Transverse colon (tissue), 3 donors: ENCODE data around the gene SLC37A1.

Experiments
- EP300 ChIP-seq: sonication (generic); formaldehyde crosslinking; IDR thresholded peaks from one replicate; pipeline ENCODE4 v1.6.1; 2017; ENCODE audit warnings: antibody characterized with exemption, low read depth
- POLR2A ChIP-seq: fragments of 450-650 bp; IDR thresholded peaks from one replicate; pipeline ENCODE4 v1.6.1; 2016; ENCODE audit warnings: antibody characterized with exemption, mild to moderate bottlenecking, moderate library complexity
- TF ChIP-seq, protein P1 (sequence below), 5 experiments: fragments of 200-600 bp in 3 of 5; fragments of 450-650 bp in 2 of 5; sonication (generic) in 3 of 5; IDR thresholded peaks; 1 replicate in 2 of 5; 2 replicates in 3 of 5; pipeline ENCODE4 v1.5.1; 2016 to 2017; ENCODE audit warnings: antibody characterized with exemption in 5 of 5, inconsistent platforms in 3 of 5, mild to moderate bottlenecking in 2 of 5, moderate library complexity in 1 of 5

DNA sequence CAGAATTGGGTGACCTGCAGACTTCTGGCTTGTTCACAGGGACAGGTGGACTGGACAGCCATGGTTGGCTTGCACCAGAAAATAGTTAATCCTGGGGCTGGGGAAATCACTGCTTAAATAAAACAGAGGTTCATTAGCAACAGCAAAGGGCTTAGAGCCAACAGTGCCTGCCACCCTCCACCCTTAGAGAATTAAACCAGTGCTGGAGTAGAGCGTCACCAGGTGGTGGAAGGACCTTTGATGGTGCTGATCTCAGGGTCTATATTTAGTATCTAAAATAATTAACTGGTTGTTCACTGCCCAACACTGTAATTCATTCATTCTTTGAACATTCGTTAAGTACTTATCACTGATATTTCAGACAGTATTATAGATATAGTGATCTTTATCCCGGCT, 105.1 kb downstream of the SLC37A1 start:
- TF ChIP-seq EP300: no peak
- TF ChIP-seq, protein P1, sequence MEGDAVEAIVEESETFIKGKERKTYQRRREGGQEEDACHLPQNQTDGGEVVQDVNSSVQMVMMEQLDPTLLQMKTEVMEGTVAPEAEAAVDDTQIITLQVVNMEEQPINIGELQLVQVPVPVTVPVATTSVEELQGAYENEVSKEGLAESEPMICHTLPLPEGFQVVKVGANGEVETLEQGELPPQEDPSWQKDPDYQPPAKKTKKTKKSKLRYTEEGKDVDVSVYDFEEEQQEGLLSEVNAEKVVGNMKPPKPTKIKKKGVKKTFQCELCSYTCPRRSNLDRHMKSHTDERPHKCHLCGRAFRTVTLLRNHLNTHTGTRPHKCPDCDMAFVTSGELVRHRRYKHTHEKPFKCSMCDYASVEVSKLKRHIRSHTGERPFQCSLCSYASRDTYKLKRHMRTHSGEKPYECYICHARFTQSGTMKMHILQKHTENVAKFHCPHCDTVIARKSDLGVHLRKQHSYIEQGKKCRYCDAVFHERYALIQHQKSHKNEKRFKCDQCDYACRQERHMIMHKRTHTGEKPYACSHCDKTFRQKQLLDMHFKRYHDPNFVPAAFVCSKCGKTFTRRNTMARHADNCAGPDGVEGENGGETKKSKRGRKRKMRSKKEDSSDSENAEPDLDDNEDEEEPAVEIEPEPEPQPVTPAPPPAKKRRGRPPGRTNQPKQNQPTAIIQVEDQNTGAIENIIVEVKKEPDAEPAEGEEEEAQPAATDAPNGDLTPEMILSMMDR (IDR thresholded peaks at IDR 0.05): no peak
- TF ChIP-seq POLR2A: no peak
